Pulmonary artery endothelial cell (primary cell): ENCODE measurements around the gene GCNT4. TPM values are rescaled to one million over a fixed set of nuclear protein-coding genes. Genes with fewer than 3 reads are reported as not detected.

Experiments used
- DNase-seq: peaks from one replicate; pipeline ENCODE4 v3.0.0-alpha.2; 2011; ENCODE audit warnings: low read depth, low spot score
- total RNA-seq: library from RNA; depleted of rRNA; stranded (reverse); fragments of >200 nt; gene quantifications from 2 replicates; pipeline ENCODE4 v1.2.3, GENCODE V29; 2014

The GCNT4 gene
- total RNA-seq, 1 donor from 2014 or later: 0.20 TPM

DNA sequence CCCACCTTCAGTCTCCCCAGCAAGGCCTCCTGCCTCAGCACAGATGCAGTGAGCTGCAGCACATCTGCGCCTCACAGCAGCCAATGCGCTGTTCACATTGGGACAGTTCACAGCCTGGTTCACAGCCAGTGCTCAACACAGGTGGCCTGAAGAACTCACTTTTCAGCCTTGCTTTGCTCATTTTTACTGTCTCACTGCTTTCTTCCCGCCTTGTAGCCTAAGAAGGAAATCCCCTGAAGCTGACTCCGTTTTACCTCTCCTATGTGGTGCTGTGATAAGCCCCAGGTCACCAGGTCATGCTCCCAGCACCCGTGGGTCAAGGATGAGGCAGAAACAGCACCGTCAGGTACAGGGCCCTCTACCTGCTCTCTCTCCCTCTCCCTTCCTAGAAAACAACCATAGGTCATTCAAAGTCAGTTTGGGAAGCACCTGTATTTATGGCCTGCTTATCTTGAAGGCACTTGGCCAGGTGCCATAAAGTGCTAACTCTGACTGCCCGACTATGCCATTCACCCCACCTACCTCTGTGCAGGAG lies 1.1 kb downstream of the GCNT4 start:
- no peak for DNase-seq

DNA sequence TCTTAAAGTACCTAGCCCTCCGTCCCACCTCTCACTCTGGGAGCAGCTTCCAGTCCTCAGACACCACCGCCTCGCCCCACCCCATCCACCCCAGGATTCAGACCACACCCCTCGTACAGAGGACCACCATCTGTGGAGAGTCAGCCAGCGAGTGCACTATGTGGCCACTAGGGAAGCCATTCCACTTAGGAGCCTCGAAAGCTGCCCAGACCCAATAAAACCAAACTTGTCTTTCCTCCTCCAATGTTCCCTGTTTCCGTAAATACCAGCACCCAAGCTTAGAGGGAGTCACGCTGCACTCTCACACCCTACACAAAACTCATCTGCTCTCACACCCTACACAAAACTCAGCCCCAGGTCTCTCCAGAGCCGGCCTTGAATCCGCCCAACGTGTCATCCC lies 1.9 kb downstream of the GCNT4 start:
- DNase-seq: no peak

DNA sequence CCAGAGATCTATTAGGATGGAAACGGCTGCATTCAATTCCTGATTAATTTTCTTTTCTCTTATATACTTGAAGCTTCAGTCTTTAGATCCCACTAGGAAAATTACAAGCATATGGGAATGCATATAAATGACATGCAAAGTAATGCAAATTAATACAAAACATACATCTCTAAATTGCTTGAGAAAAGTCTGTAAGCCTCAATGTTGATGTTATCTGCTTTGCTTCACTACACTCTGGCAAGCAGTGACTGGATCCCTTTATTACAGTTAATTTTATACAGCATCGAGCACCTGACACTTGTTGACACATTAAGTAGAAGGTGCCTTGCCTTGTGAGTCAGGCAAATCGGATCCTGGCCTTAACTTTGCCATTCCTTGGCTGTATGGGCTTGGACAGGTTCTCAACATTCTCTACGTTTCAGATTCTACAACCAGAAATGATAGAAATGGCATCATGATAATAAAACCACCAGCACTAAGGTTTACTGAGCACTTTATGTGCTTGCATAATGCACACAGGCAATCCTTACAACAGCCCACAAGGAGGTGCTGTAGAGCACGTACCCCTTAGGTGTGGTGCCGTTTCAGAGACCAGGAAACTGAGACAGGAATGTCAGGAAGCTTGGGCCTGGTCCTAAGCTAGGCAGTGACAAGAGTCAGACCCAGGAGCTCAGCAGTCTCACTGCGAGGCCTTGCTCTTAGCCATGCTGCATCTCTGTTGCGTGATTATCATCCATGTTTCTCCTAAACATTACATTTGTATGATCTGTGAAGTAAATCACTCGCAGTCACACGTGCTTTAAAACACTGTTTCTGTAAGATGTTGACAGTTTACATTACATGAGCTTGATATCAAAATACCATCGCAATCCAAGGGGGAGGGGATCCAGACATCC lies 2.7 kb downstream of the GCNT4 start:
- no peak for DNase-seq

DNA sequence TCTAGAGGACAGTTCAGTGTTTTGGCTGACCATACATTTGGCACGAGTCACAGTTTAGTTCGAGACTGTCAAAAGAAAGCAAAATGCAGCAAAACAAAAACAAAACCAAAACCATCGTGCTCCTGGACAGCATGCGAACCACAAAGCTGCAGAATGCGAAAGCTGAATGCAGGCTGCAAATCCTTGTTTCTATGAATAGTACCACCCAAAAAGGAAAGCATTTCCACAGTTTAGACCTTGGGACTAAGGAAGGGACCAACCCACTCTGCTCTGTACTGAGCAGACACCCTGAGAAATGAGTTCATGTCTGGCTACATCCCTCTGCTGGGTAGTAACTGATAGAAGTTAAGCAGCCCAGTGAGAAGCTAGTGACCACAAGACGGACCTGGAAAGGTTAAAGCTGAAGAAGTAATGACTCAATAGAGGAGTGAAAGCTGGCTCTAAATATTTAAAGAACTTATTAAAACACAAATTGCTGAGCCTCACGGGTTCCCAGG lies 3.9 kb downstream of the GCNT4 start:
- no peak for DNase-seq

GRCh38 chr5:75047356-75047755 lies 5.0 kb downstream of the GCNT4 start:
- DNase-seq: no peak

DNA sequence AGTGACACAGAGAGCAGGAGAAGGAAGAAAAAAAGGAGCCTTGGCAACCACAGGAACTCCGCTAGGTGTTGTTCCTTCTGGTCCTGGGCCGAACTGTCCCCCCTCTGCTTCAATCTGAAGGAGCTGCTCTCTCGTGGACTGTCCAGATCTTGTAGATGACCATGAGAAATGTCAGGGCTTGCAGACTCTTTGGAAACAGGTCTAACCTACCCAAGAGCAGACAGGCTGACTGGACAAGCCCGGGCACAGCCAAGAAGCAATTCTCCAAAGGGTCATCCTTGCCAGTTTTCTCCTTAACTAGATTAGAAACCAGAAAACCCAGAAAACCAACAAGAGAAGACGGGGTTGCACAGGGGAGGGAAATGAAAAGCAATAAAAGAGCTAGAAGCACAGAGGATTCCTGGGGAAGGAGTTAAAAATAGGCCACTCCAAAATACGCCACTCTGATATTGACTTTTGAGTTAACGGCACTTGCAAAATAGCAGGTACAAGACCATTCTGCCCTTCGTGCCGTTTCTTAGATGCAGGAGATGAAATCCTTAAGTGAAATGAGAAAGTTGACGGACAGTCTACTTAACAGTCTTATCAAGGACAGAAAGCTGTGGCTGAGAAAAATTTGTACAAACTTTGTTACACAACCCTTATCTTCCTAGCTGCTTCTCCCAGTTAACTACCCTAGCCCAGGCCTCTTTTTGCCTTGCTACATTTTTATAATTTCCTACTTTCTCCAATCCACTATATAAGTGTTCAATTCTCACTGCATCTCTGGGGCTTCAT lies 5.8 kb downstream of the GCNT4 start:
- DNase-seq: no peak

GRCh38 chr5:75045071-75045470 lies 7.3 kb downstream of the GCNT4 start:
- DNase-seq: no peak

DNA sequence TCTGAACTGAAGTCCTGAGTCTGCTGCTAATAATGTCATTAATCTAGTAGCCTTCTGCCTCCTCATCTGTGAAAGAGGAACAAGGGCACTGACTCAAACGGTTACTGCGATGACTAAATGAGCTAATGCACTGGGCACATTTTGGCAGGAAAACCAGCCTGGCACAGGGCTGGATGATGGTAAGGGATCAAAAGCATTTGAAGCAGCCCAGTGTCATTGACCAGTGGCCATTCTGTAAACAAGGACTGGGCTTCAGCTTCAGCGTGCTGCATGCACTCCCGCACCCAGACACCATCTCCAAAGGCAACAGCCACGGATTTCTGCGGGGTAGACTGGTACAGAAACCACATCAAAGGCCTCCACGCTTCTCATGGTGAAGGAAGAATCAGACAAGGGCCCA lies 8.0 kb downstream of the GCNT4 start:
- DNase-seq: no peak

DNA sequence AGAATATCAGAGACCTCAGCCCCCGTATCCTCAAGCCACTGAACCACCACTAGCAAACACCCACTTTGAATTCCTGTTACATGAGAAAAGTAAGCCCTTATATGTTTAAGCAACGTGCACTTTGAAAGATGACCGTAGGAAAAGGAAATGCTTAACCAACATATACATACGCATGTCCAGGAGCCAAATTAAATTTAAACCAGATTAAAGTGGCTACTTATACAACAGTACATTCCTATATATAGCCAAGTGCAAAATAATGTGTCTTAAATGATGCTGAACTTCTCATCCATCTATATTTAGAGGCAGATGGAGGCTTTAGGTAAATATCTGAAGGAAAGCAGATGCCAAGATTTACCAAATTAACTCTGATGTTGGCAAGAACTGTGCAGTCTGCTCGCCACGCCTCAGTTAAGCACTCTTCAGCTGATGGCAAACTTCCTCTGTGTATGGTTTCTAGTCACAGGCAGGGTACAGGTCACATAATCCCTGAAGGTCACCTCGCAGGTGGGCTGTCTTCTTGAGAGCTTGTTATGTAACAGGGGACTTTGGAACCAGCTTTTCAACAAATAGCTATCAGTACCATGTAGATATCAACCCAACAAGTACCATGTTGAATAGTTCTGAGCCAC lies 8.6 kb downstream of the GCNT4 start:
- DNase-seq: no peak

DNA sequence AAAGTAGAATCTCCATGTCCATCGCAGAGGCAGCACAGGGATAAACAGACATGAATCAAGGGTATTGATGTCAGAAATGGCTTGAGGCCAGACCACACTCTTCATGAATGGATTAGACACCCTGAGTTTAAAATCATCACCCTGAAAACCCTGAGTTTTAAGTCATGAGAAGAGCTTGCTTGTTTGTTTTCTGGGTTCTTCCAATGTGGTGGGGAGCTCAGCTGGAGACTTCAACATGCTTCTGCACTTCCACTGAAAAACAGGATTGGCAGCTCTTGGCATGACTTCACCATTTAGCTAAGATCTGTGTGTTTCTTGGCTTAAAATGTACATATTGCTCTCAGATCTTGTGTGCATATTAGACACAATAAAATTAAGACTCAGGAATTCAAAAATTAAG lies 9.8 kb downstream of the GCNT4 start:
- DNase-seq: no peak

DNA sequence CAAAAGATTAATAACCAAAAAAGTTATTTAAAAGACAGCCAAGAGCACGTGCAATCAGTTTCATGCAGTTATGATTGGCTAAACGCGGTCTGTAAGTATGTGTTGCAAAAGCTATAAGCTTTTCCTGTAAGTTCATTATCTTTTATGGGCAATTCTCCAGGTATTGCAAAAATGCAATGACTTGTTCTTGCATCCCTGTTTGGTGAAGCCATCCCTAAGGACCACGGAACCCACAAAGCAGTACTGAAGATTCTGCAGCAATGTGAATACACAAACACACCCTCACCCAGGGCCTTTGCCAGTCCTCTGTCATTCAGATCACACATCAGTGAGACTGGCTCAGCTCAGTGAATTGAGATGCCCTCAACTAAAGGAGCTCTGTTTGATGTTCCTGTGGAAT lies 11.4 kb downstream of the GCNT4 start:
- no peak for DNase-seq

GRCh38 chr5:75037106-75037505 lies 15.3 kb downstream of the GCNT4 start:
- DNase-seq: no peak

- no peak for DNase-seq
These were observed 18.1 kb downstream of the GCNT4 start for GRCh38 chr5:75034137-75034739.

- DNase-seq: no peak
These were observed 21.0 kb downstream of the GCNT4 start for GRCh38 chr5:75031366-75031765.

- no peak for DNase-seq
These were observed 24.3 kb downstream of the GCNT4 start for GRCh38 chr5:75028090-75028489.

- DNase-seq: no peak
These were observed 28.8 kb downstream of the GCNT4 start for GRCh38 chr5:75023368-75024159.

- no peak for DNase-seq
These were observed 30.6 kb downstream of the GCNT4 start for GRCh38 chr5:75021800-75022199.

DNA sequence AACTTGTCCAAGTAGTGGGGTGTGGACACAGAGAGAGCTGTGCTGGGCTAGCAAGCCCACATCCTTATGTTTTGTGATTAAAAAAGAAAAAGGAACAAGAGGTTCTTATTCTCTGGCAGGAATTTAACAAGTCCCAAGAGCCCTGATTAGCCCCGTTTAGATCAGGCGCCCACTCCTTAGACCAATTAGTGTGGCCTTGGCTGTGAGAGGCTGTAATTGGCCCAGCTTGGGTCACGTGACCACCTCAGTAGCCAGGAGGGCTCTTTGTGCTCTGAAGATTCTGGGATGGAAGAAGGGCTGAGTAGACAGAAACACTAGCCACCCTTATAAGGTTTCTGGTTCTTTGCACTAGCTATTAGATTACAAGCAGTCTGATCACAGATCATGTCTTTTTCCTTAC lies 31.1 kb downstream of the GCNT4 start:
- no peak for DNase-seq

DNA sequence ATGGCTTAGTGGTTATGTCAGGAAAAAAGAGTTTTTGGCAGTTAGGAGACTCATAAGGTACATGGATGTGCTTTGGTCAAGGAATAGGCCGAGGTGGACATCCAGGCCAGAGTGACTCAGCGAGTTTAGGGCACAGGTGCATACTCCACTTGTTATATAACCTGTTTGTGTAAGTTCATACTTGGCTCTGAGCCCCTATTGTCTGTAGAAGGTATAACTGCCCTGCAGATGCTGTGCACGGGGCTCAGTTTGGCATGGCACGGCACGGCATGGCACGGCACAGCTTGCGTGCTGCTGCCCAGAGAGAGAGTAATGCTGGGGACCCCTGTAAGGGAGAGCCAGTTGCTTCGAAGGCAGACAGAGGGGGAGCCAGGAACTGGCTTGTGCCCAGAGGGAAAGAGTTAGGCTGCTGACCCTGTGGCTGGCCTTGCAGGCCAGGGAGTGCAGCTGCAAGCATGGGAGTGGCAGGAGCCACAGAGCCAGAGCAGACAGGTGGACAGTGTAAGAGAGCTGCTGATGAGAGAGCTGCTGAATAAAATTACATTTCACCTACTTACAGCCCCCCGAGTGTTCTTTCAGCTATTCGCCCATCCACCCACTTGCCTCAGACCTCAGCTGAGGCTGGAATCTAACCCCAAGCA lies 32.2 kb downstream of the GCNT4 start:
- no peak for DNase-seq
